Choroid plexus epithelial cell (primary cell): ENCODE results near the gene TMEM198.

Experiments
- DNase-seq: peaks from one replicate; pipeline ENCODE4 v3.0.0-alpha.2; 2010; ENCODE audit warnings: low read depth
- H3K4me3 ChIP-seq: 2 replicates; pipeline ENCODE4 v1.5.1; 2011; ENCODE audit warnings: low read depth, mild to moderate bottlenecking, control low read depth, low read length, moderate library complexity
- CTCF ChIP-seq: conservative IDR thresholded peaks from 2 replicates; pipeline ENCODE4 v1.5.1; 2011; ENCODE audit warnings: low read depth, mild to moderate bottlenecking, control low read depth, inconsistent platforms, low read length, moderate library complexity

Gene TMEM198

GRCh38 chr2:219554350-219554749 lies 10.5 kb downstream of the TMEM198 start:
- no peak for DNase-seq
- TF ChIP-seq CTCF = no peak
- H3K4me3 ChIP-seq = no peak overlapping the region

GRCh38 chr2:219555956-219556355 lies 12.1 kb downstream of the TMEM198 start:
- DNase-seq = no peak
- H3K4me3 ChIP-seq = no peak overlapping the region
- no peak for TF ChIP-seq CTCF

- no peak overlapping the region for H3K4me3 ChIP-seq
- DNase-seq = no peak
- TF ChIP-seq CTCF = no peak
These were observed 12.6 kb downstream of the TMEM198 start for GRCh38 chr2:219556413-219556812.

GRCh38 chr2:219557320-219557719 lies 13.5 kb downstream of the TMEM198 start:
- H3K4me3 ChIP-seq = no peak overlapping the region

GRCh38 chr2:219557791-219558785 lies 14.3 kb downstream of the TMEM198 start:
- DNase-seq = no peak
- H3K4me3 ChIP-seq = no peak overlapping the region
- TF ChIP-seq CTCF = no peak

More at GRCh38 chr2:219557320-219557719, 13.5 kb downstream of the TMEM198 start:
- no peak for TF ChIP-seq CTCF
- no peak for DNase-seq

- H3K4me3 ChIP-seq = no peak overlapping the region
- no peak for TF ChIP-seq CTCF
- DNase-seq = no peak
These were observed 15.5 kb downstream of the TMEM198 start for GRCh38 chr2:219559156-219559915.
